Nephron progenitor cell (in vitro differentiated cells): Measurements from ENCODE around the gene ARID1B.

Source experiments
- DNase-seq: peaks from one replicate; pipeline ENCODE4 v3.0.0; 2021
- H3K27ac Mint-ChIP-seq: 2 replicates; pipeline ENCODE4 v1.8.0; 2021; ENCODE audit warnings: mild to moderate bottlenecking, moderate library complexity, mixed read lengths
- H3K27me3 Mint-ChIP-seq: 2 replicates; pipeline ENCODE4 v1.8.0; 2021; ENCODE audit warnings: mild to moderate bottlenecking, low read depth, mixed read lengths; ENCODE audit not compliant: poor library complexity
- H3K36me3 Mint-ChIP-seq: 2 replicates; pipeline ENCODE4 v1.8.0; 2021; ENCODE audit warnings: low read depth, mixed read lengths
- H3K4me1 Mint-ChIP-seq: 2 replicates; pipeline ENCODE4 v1.8.0; 2021; ENCODE audit warnings: mixed read lengths
- H3K4me3 Mint-ChIP-seq: 2 replicates; pipeline ENCODE4 v1.8.0; 2021; ENCODE audit warnings: mild to moderate bottlenecking, moderate library complexity, mixed read lengths
- H3K9me3 Mint-ChIP-seq: 2 replicates; pipeline ENCODE4 v1.8.0; 2021; ENCODE audit warnings: mild to moderate bottlenecking, moderate library complexity, mixed read lengths
- CTCF ChIP-seq: fragments of 200-600 bp; sonication (generic); IDR thresholded peaks from 2 replicates; pipeline ENCODE4 v1.5.0; 2021; ENCODE audit warnings: antibody characterized with exemption

Gene ARID1B

DNA sequence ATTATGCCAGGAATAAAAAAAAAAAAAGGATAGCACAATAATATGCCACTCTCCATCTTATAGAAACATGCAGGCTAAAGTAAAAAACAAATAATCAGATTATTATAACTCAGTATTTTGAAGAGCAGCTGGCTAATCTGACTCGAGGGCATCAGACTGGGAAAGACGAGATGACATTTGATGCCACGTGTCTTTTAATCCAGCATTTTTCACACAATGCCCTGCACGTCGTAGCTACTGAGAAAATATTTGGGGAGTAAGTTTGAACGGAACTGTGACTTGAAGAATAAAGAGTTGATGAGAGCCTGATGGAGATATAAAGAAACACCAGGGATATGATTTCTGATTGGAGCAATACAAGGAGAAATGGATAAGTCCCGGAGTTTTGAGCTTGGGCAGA, 237.7 kb downstream of the ARID1B start:
- Mint-ChIP-seq H3K9me3 (peaks cover 19% of the 10 kb centered on the region), H3K27ac (peak overlapping the region; percentile 20), H3K36me3 (peaks cover 20% of the 10 kb centered on the region), H3K27me3 (no peaks in the 10 kb centered on the region), H3K4me1 (peaks cover 36% of the 10 kb centered on the region), H3K4me3 (no peak overlapping the region)
- no peak for TF ChIP-seq CTCF
- no peak for DNase-seq

- Mint-ChIP-seq H3K36me3 (peaks cover 5% of the 10 kb centered on the region), H3K27me3 (no peaks in the 10 kb centered on the region), H3K4me3 (no peak overlapping the region), H3K27ac (no peak overlapping the region), H3K9me3 (peaks cover 1% of the 10 kb centered on the region), H3K4me1 (peaks cover 45% of the 10 kb centered on the region)
- no peak for TF ChIP-seq CTCF
- no peak for DNase-seq
These were observed 239.8 kb downstream of the ARID1B start for GRCh38 chr6:157017022-157017421.

GRCh38 chr6:157017861-157018260, 240.7 kb downstream of the ARID1B start:
- no peak overlapping the region for H3K4me3 Mint-ChIP-seq
- DNase-seq: no peak

GRCh38 chr6:157019115-157019641, 242.0 kb downstream of the ARID1B start:
- H3K27ac Mint-ChIP-seq: peak overlapping the region; percentile 6
- DNase-seq: no peak

More at GRCh38 chr6:157017861-157018260, 240.7 kb downstream of the ARID1B start:
- Mint-ChIP-seq H3K9me3 (no peaks in the 10 kb centered on the region), H3K36me3 (no peaks in the 10 kb centered on the region), H3K4me1 (peaks cover 49% of the 10 kb centered on the region), H3K27me3 (no peaks in the 10 kb centered on the region), H3K27ac (no peak overlapping the region)
- no peak for TF ChIP-seq CTCF

DNA sequence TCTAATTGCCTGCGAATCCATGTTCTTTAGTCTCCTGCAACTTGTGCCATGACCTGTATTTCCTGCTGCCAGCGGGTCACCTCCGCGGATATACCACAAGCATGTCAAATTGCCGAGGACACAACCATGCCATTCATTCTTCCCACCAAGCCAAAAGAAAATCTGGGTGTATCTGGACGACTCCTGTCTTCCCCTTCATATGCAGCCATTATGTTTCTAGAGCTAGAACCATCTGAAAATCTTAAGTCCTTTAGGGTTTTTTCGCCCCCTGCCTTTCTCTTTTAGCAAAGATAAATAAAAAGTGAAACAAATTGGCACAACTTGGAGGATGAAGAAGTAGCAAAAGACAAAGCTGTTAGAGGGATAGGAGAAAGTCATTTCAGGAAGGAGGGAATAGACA, 242.6 kb downstream of the ARID1B start:
- H3K4me3 Mint-ChIP-seq: peak overlapping the region; percentile 95
- H3K27ac Mint-ChIP-seq: peak overlapping the region; percentile 46
- peaks cover 3% of the 10 kb centered on the region for H3K36me3 Mint-ChIP-seq
- no peak for TF ChIP-seq CTCF
- no peaks in the 10 kb centered on the region for H3K27me3 Mint-ChIP-seq
- no peak for DNase-seq
- H3K4me1 Mint-ChIP-seq: peaks cover 49% of the 10 kb centered on the region
- peaks cover 5% of the 10 kb centered on the region for H3K9me3 Mint-ChIP-seq

More at GRCh38 chr6:157019115-157019641, 242.0 kb downstream of the ARID1B start:
- H3K9me3 Mint-ChIP-seq: no peaks in the 10 kb centered on the region
- H3K36me3 Mint-ChIP-seq: no peaks in the 10 kb centered on the region
- H3K4me3 Mint-ChIP-seq: peak overlapping the region; percentile 54
- no peak for TF ChIP-seq CTCF
- no peaks in the 10 kb centered on the region for H3K27me3 Mint-ChIP-seq
- H3K4me1 Mint-ChIP-seq: peaks cover 50% of the 10 kb centered on the region

GRCh38 chr6:157020398-157020797, 243.2 kb downstream of the ARID1B start:
- Mint-ChIP-seq H3K4me1 (peaks cover 45% of the 10 kb centered on the region), H3K27me3 (no peaks in the 10 kb centered on the region), H3K9me3 (peaks cover 12% of the 10 kb centered on the region), H3K4me3 (peak overlapping the region; percentile 95), H3K36me3 (peaks cover 10% of the 10 kb centered on the region), H3K27ac (peak overlapping the region; percentile 77)
- TF ChIP-seq CTCF: no peak
- no peak for DNase-seq
